NCI-H2171 treated with DMSO at 0.1 percent for 48 hours (cell line): ENCODE results near the gene SMIM33.
"Not testable (repeated sequence)": the region's sequence is repeated elsewhere in the genome, so short reads cannot be mapped to it uniquely, and the experiment has no call there.

Experiments
- DNase-seq: peaks from one replicate; lab custom pipeline; 2025; lab: John Stamatoyannopoulos, UW

Gene SMIM33

GRCh38 chr5:139457241-139457640, 13.6 kb upstream of the SMIM33 start:
- no peak for DNase-seq

- no peak for DNase-seq
Observed at GRCh38 chr5:139457653-139458306, 13.0 kb upstream of the SMIM33 start.

DNA sequence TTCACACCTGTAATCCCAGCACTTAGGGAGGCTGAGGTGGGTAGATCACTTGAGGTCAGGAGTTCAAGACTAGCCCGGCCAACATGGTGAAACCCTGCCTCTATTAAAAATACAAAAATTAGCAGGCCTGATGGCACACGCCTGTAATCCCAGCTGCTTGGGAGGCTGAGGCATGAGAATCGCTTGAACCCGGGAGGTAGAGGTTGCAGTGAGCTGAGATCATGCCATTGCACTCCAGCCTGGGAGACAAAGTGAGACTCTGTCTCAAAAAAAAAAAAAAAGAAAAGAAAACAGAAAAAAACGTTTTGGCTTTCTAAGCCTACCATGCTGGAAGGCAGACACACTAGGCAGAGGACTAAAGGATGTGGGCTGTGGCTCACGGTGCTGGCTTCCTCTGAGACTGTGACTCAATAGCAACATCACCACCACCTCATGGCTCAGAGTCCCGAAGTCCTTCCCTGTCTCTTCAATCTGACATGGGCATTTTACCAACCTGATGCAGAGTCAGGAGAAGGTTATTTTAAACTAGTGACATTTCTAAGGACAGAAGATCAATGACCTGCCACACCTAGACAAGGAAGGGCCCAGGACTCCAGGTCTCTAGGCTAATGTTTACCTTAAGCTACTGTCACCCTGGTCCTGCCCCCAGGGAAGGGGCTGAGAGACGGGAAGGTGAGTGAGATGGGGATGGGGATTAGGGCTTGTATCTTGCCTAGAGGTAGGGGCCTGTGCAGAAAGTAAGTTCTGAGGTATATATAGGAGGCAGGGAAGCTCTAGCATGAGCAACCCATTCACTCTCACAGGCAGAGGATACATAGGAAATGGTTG, 12.0 kb upstream of the SMIM33 start:
- no peak for DNase-seq

DNA sequence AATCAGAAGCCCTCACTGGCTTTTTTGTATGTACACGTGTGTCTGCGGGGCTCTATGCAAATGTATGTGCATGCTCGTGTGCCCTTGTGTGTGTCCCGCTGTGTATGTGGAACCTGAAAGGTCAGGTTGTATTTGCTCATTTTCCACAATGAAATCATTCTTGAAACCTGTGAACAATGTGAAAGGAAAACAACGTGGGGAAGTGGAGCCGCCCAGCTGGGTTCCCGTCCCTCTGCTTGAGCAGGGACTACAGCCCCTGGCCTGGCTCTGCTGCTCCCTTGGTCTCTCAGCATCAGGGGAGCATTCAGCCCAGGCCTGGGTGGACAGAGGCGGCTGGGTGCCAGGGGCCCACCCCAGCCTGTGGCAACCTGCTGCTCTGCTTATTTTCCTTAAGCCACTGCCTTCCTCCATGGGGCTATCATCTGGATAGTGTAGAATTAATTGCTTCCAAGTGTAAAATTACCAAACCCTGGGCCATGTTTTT, 11.3 kb upstream of the SMIM33 start:
- DNase-seq = no peak

DNA sequence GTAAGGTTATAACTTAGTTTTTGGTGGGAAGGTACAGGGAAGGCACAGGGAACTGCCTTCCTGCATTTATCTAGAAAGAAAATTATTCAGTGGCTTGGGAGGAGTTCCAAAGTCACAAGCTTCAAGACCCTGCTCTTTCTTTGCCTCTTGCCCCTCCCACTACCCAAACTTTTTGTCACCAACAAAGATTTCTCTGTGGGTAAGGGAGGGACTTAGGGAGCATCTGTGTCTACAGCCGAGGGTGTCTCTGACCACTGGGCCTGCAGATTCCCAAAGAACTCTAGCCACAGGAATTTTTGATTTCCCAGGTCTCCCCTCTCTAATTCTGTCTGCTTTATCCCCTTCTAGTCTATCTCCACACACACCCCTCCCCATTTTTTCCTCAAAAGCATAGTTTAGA, 10.3 kb upstream of the SMIM33 start:
- no peak for DNase-seq

DNA sequence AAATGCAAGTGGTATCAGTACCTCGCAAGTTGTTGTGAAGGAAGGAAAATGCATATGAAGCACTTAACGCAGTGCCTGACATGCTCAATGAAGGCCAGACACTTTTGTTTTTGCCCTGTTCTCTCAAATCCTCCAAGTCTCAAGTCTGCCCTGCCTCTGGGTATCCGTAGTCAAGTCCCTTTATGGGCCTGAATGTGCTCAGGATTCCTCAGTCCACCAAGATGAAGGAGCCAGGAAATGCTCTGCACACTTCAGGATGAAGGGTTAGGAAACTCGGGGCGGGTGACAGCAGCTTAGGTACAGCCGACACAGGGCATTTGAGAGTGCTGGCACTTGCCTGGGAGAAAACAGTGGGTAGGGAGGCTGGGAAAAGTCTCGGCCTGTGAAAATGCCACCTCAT, 9.6 kb upstream of the SMIM33 start:
- no peak for DNase-seq

- DNase-seq = no peak
Observed at GRCh38 chr5:139461698-139462097, 9.1 kb upstream of the SMIM33 start.

DNA sequence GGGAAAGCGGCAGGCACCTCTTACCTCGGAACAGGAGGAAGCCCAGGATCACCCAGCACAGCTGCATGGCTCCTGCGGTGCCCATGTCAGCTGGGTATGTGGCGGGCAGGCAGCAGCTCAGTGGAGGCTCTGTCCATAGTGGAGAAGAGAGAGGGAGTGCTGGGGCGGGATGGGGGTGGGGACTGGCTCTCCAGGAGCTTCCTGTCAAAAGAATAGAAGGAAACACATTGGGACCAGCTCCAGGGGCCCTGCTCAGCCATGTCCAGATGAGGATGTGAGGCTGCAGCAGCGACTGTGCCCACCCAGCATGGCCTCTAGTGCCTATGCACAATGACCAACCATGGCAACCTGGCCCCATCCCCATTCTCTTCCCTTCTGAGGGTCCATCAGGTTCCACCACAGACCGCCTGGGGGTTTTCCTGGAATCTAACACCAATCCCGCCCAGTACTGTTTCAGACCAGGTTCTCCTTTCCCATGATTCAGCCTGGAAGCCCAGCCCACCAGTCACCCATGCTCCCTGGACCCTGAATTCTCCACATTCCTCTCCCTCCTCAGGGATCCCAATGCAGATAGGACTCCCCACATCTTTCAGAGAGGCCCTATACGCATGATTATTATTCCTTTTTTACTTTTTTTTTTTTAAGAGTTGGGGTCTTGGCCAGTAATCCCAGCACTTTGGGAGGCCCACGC, 8.1 kb upstream of the SMIM33 start, which contains the start of gene ECSCR:
Gene ECSCR, minus strand, starts transcription at position 158 of the 691 bp plus-strand sequence. Its CDS starts 73 bp downstream, at position 85.
- DNase-seq = no peak

DNA sequence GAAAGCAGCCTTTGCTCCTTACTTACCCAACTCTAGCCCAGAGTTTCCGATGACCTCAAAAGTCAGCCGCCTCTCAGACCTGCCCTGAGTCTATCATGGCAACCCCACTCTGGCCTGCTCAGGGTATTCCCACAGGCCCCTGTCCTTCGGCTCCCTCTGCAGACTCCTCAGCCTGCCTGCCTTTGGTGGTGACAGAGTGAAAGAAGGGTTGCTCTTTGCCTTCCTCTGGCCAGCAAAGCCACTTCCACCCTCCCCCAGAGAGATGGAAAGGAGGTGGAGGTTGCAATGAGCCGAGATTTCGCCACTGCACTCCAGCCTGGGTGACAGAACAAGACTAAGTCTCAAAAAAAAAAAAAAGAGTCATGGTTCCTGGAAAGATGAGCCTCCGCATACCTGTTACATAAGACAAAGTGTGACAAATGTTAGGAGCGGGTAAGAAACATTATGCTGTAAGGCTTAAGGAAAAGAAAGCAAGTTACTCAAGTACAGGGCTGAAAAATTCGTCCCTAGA, 2.3 kb upstream of the SMIM33 start:
- no peak for DNase-seq

DNA sequence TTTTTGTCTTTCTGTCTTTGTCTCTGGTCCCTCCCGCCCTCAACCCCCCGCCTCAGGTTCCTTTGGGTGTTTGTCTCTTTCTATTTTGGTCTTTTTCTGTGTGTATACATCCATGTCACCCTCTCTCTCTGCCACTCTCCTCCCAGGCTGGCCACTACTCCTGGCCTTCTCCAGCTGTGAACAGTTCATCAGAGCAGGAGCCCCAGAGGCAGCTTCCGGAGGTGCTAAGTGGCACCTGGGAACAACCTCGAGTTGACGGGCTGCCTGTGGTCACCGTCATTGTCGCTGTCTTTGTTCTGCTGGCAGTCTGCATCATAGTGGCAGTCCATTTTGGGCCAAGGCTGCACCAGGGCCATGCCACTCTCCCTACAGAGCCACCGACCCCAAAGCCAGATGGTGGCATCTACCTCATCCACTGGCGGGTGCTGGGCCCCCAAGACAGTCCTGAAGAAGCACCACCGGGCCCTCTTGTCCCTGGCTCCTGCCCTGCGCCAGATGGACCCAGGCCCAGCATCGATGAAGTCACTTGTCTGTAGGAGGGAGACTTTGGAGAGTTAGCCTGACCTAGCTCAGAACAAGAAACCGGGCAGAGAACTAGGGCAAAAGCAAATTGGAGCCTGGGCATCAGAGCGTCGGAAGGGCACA, 1.7 kb downstream of the SMIM33 start:
- DNase-seq = no peak

GRCh38 chr5:139473105-139473504, 2.3 kb downstream of the SMIM33 start:
- no peak for DNase-seq

- no peak for DNase-seq
Observed at GRCh38 chr5:139473565-139473964, 2.8 kb downstream of the SMIM33 start.

- peak; percentile 57 for DNase-seq
Observed at GRCh38 chr5:139474890-139475791, 4.3 kb downstream of the SMIM33 start.

- DNase-seq = no peak
Observed at GRCh38 chr5:139475865-139476617, 5.2 kb downstream of the SMIM33 start.

- not testable (repeated sequence) for DNase-seq
Observed at GRCh38 chr5:139478657-139479423, 8.0 kb downstream of the SMIM33 start.

DNA sequence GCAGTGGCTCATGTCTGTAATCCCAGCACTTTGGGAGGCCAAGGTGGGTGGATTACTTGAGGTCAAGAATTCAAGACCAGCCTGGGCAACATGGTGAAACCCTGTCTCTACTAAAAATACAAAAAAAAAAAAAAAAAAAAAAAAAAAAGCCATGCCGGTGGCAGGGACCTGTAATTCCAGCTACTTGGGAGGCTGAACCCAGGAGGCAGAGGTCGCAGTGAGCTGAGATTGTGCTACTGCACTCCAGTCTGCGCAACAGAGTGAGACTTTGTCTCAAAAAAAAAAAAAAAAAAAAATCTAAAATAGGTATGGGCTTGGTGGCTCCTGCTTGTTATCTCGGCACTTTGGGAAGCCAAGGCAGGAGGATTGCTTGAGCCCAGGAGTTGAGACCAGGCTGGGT, 8.9 kb downstream of the SMIM33 start:
- DNase-seq = not testable (repeated sequence)

DNA sequence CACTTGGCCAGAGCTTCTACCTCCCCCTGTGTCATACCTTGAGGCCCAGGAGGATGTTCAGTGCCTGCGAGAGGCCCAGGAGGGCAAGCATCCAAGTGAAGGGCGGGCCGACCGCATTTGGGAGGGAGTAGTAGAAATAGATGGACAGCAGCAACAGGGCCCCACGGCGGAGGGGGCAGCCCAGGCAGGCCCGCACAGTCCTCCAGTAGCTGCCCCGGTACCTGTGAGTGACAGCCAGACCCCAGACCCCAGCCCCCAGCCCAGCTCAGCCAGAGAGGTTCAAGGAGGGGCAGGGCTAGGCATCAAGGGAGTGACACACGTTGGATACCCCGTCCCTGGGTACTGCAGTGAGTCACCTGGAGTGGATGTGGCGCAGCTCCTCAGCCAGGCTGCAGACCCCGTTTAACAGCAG, 10.3 kb downstream of the SMIM33 start:
- DNase-seq = no peak

GRCh38 chr5:139481580-139482049, 10.8 kb downstream of the SMIM33 start:
- no peak for DNase-seq
